Breast epithelium (tissue), 3 donors: ENCODE data around the gene OPCML.

ENCODE experiments used
- POLR2A ChIP-seq: fragments of 450-650 bp; IDR thresholded peaks from one replicate; pipeline ENCODE4 v1.6.1; 2016; ENCODE audit warnings: antibody characterized with exemption, mild to moderate bottlenecking, moderate library complexity
- POLR2AphosphoS5 ChIP-seq, 3 donors: sonication (generic); formaldehyde crosslinking; IDR thresholded peaks; one replicate each; pipeline ENCODE4 v1.6.1; 2017; ENCODE audit warnings: antibody characterized with exemption in 3 of 3
- TF ChIP-seq, protein P1 (sequence below), 3 donors: fragments of 450-650 bp; IDR thresholded peaks; one replicate each; pipeline ENCODE4 v1.5.1; 2016 to 2017; ENCODE audit warnings: antibody characterized with exemption in 3 of 3, mild to moderate bottlenecking in 3 of 3, moderate library complexity in 3 of 3

DNA sequence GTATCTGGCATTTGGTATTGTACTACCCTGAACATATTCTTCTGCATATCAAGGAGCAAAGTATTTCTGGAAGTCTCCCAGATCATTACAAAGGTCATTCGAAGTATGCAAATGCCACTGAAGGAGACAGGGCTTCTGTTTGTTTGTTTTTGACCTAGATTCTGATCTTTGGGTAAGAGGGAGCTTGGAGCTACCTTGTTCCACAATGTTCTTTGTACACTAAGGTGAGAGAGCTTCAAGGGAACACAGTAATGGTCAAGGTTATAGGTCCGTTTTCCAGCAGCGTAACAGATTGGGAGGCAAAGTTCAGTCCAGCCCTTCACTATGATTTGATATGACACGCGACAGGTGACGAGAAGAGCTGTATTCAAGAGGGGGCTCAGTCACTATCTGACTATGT is 10.0 kb downstream of the OPCML start:
- TF ChIP-seq, protein P1, sequence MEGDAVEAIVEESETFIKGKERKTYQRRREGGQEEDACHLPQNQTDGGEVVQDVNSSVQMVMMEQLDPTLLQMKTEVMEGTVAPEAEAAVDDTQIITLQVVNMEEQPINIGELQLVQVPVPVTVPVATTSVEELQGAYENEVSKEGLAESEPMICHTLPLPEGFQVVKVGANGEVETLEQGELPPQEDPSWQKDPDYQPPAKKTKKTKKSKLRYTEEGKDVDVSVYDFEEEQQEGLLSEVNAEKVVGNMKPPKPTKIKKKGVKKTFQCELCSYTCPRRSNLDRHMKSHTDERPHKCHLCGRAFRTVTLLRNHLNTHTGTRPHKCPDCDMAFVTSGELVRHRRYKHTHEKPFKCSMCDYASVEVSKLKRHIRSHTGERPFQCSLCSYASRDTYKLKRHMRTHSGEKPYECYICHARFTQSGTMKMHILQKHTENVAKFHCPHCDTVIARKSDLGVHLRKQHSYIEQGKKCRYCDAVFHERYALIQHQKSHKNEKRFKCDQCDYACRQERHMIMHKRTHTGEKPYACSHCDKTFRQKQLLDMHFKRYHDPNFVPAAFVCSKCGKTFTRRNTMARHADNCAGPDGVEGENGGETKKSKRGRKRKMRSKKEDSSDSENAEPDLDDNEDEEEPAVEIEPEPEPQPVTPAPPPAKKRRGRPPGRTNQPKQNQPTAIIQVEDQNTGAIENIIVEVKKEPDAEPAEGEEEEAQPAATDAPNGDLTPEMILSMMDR (IDR thresholded peaks at IDR 0.05): no peak
- TF ChIP-seq POLR2A (no peak), POLR2AphosphoS5 (IDR thresholded peaks at IDR 0.05) (no peak)
